Measurements from ENCODE around the gene SH3BGRL3. TPM values are rescaled to one million over a fixed set of nuclear protein-coding genes. Genes with fewer than 3 reads are reported as not detected.

The SH3BGRL3 gene
- total and polyA plus RNA-seq, 2 of the 13 experiments (the other 11 are each of a cell fraction or from before 2014, with no cell fraction given): 11.4 to 12.2 TPM

GRCh38 chr1:26281971-26282370 lies 2.1 kb downstream of the SH3BGRL3 start:
- TF ChIP-seq, protein P1, sequence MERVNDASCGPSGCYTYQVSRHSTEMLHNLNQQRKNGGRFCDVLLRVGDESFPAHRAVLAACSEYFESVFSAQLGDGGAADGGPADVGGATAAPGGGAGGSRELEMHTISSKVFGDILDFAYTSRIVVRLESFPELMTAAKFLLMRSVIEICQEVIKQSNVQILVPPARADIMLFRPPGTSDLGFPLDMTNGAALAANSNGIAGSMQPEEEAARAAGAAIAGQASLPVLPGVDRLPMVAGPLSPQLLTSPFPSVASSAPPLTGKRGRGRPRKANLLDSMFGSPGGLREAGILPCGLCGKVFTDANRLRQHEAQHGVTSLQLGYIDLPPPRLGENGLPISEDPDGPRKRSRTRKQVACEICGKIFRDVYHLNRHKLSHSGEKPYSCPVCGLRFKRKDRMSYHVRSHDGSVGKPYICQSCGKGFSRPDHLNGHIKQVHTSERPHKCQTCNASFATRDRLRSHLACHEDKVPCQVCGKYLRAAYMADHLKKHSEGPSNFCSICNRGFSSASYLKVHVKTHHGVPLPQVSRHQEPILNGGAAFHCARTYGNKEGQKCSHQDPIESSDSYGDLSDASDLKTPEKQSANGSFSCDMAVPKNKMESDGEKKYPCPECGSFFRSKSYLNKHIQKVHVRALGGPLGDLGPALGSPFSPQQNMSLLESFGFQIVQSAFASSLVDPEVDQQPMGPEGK (CRISPR knock-in tag; IDR thresholded peaks at IDR 0.05): no peak
- TF ChIP-seq HMG20B (CRISPR knock-in tag; conservative IDR thresholded peaks at IDR 0.05): no peak
- no peak for TF ChIP-seq HOXA9 (CRISPR knock-in tag; IDR thresholded peaks at IDR 0.05; ENCODE audit: borderline replicate concordance)
- no peak for TF ChIP-seq RFXAP (CRISPR knock-in tag; IDR thresholded peaks at IDR 0.05; ENCODE audit: borderline replicate concordance)
- no peak for TF ChIP-seq PAF1 (CRISPR knock-in tag; IDR thresholded peaks at IDR 0.05)
- TF ChIP-seq JUN (CRISPR knock-in tag; IDR thresholded peaks at IDR 0.05): no peak
- TF ChIP-seq ZNF557 (CRISPR knock-in tag; IDR thresholded peaks at IDR 0.05): no peak
- TF ChIP-seq SALL1 (CRISPR knock-in tag; IDR thresholded peaks at IDR 0.05): no peak
- TF ChIP-seq SIX1 (CRISPR knock-in tag; IDR thresholded peaks at IDR 0.05; ENCODE audit: borderline replicate concordance): no peak
- no peak for TF ChIP-seq GMEB1 (CRISPR knock-in tag; IDR thresholded peaks at IDR 0.05; ENCODE audit: borderline replicate concordance)
- TF ChIP-seq ZBTB8A (CRISPR knock-in tag; IDR thresholded peaks at IDR 0.05; ENCODE audit: borderline replicate concordance, low read depth): no peak
- TF ChIP-seq ARNTL (CRISPR knock-in tag; IDR thresholded peaks at IDR 0.05): no peak
- TF ChIP-seq, protein P2, sequence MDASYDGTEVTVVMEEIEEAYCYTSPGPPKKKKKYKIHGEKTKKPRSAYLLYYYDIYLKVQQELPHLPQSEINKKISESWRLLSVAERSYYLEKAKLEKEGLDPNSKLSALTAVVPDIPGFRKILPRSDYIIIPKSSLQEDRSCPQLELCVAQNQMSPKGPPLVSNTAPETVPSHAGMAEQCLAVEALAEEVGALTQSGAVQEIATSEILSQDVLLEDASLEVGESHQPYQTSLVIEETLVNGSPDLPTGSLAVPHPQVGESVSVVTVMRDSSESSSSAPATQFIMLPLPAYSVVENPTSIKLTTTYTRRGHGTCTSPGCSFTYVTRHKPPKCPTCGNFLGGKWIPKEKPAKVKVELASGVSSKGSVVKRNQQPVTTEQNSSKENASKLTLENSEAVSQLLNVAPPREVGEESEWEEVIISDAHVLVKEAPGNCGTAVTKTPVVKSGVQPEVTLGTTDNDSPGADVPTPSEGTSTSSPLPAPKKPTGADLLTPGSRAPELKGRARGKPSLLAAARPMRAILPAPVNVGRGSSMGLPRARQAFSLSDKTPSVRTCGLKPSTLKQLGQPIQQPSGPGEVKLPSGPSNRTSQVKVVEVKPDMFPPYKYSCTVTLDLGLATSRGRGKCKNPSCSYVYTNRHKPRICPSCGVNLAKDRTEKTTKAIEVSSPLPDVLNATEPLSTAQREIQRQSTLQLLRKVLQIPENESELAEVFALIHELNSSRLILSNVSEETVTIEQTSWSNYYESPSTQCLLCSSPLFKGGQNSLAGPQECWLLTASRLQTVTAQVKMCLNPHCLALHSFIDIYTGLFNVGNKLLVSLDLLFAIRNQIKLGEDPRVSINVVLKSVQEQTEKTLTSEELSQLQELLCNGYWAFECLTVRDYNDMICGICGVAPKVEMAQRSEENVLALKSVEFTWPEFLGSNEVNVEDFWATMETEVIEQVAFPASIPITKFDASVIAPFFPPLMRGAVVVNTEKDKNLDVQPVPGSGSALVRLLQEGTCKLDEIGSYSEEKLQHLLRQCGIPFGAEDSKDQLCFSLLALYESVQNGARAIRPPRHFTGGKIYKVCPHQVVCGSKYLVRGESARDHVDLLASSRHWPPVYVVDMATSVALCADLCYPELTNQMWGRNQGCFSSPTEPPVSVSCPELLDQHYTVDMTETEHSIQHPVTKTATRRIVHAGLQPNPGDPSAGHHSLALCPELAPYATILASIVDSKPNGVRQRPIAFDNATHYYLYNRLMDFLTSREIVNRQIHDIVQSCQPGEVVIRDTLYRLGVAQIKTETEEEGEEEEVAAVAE (CRISPR knock-in tag; IDR thresholded peaks at IDR 0.05; ENCODE audit: borderline replicate concordance): no peak
- no peak for TF ChIP-seq U2AF2 (IDR thresholded peaks at IDR 0.05; ENCODE audit: low read depth, low read length)
- TF ChIP-seq SALL2 (CRISPR knock-in tag; IDR thresholded peaks at IDR 0.05): no peak
- no peak for TF ChIP-seq HOXA5 (CRISPR knock-in tag; IDR thresholded peaks at IDR 0.05)
- ChIA-PET POLR2A (no interaction called here), CTCF (ENCODE audit: low intra/inter-chr PET ratio, low total read pairs) (interaction anchor here (0.9 kb wide), 1 partner anchor 82 kb away, joined by 3 read pairs; no protein-coding TSS in a partner anchor)
- intact Hi-C loops (cut with micrococcal nuclease; ENCODE audit: unreplicated experiment) (no loop called here), in situ Hi-C loops (cut with HindIII; ENCODE audit: extremely low pct_ligation_motif_present, low pct_unique_long_range_greater_than_20kb) (loop anchor here (5.0 kb wide), 2 partner anchors 40 to 110 kb away; no protein-coding TSS in a partner anchor)
- no TSS peak for BruUV-seq (replicated peaks)
- H3K9ac ChIP-seq (ENCODE audit: insufficient read depth, low read depth, low read length): no peak overlapping the region
- no peaks in the 10 kb centered on the region for H4K20me1 ChIP-seq (ENCODE audit: insufficient read depth, low read length)
- no peak for DNase-seq (ENCODE audit: low spot score)
- no peak for ATAC-seq
- peaks cover 8 to 15% of the 10 kb centered on the region in 2 experiments; a peak in 4 of 5 replicates for H3K36me3 ChIP-seq (replicated peaks in 1 of 2; ENCODE audit: control insufficient read depth in 1 of 2, insufficient read depth in 2 of 2, low read length in 2 of 2)
- no peak overlapping the region for H2AFZ ChIP-seq (ENCODE audit: low read length)
- H3K27ac ChIP-seq (ENCODE audit: extremely low read length, insufficient read depth, low read length): no peak overlapping the region
- H3K79me2 ChIP-seq (ENCODE audit: insufficient read depth, low read length): no peaks in the 10 kb centered on the region
- H3K4me3 ChIP-seq (replicated peaks in 1 of 3; ENCODE audit: insufficient read depth in 1 of 3, low read depth in 2 of 3, low read length in 3 of 3): no peak overlapping the region
- FAIRE-seq: no peak
- H3K9me3 ChIP-seq (ENCODE audit: low read length): no peaks in the 10 kb centered on the region
- peaks cover 31% of the 10 kb centered on the region for H3K4me1 ChIP-seq (ENCODE audit: insufficient read depth, low read length)
- 88% methylated on average over 13 of the region's 15 CpGs for WGBS (ENCODE audit: low lambda C conversion rate)
- H3K4me2 ChIP-seq (ENCODE audit: low read depth, low read length): no peak overlapping the region
- no peaks in the 10 kb centered on the region for H3K27me3 ChIP-seq (ENCODE audit: control insufficient read depth in 1 of 2, insufficient read depth in 2 of 2, low read length in 2 of 2)
